ENCODE data around the gene SPEN.
"Not testable (repeated sequence)": the region's sequence is repeated elsewhere in the genome, so short reads cannot be mapped to it uniquely, and the experiment has no call there.

Gene SPEN

DNA sequence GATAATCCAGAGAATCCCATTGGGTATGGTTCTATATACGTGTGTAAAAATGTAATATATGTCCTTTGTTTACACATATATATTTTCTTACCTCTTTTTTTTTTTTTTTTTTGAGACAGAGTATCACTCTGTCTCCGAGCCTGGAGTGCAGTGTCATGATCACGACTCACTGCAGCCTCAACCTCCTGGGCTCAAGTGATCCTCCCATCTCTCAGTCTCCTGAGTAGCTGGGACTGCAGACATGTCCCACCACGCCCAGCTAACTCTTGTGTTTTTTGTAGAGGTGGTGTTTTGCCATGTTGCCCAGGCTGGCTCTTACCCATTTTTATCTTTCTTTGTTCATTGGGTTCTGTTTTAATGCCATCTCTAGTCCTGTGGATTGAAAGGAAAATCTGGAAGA, 68.9 kb downstream of the SPEN start:
- DNase-seq: peak; percentile 48
- in situ Hi-C loops (cut with HindIII; ENCODE audit: low pct_ligation_motif_present, low pct_unique_long_range_greater_than_20kb, low sequenced_read_pairs): no loop called here

GRCh38 chr1:15916916-15917315, 69.4 kb downstream of the SPEN start:
- in situ Hi-C loops (cut with HindIII; ENCODE audit: low pct_ligation_motif_present, low pct_unique_long_range_greater_than_20kb, low sequenced_read_pairs): no loop called here

DNA sequence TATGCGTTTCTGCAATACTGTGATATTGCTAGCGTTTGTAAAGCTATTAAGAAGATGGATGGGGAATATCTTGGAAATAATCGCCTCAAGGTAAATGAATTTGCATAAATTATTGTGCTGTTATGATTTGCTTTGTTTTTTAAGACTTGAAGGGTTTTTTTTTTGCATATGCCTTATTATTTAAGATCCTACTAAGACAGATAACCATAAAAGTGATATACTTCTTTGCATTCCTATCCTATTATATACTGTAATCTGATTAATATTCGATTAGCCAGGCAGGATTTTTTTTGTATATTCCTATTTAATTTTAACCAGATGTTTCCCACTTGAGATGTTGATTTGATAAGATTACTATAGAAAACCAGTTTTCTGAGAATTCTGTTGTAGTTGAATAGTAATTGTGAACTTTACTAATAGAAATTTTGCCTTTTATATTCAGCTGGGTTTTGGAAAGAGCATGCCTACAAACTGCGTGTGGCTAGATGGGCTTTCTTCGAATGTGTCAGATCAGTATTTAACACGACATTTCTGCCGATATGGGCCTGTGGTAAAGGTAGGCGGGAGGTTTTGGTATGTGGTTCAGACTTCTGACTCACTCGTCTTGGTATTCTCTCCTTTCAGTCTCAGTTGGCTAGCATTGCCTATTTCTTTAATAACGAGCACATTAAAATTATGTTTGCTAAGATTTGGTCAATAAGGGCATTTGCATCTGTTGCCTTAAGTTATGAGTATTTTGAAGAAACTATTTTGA, 71.6 kb downstream of the SPEN start:
- DNase-seq: peak; percentile 83
- in situ Hi-C loops (cut with HindIII; ENCODE audit: low pct_ligation_motif_present, low pct_unique_long_range_greater_than_20kb, low sequenced_read_pairs): no loop called here

More at GRCh38 chr1:15916916-15917315, 69.4 kb downstream of the SPEN start:
- DNase-seq: no peak

- no peak for DNase-seq
- in situ Hi-C loops (cut with HindIII; ENCODE audit: low pct_ligation_motif_present, low pct_unique_long_range_greater_than_20kb, low sequenced_read_pairs): no loop called here
Observed at GRCh38 chr1:15923241-15923640, 75.7 kb downstream of the SPEN start.

DNA sequence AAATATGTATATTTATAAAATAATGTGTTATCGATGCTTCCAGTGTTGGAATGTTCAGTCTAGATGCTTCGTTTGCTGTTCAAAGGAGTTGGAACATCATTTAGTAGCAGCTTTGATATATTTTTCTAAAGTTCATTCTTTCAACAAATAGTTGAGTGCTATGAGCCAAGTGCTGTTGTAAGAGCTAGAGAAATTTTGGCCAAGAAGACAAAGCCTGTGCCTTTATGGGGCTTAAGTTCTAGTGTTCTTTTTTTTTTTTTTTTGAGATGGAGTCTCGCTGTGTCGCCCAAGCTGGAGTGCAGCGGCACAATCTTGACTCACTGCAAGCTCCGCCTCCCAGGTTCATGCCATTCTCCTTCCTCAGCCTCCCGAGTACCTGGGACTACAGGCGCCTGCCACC, 78.9 kb downstream of the SPEN start:
- in situ Hi-C loops (cut with HindIII; ENCODE audit: low pct_ligation_motif_present, low pct_unique_long_range_greater_than_20kb, low sequenced_read_pairs); DNase-seq: not testable (repeated sequence)

- in situ Hi-C loops (cut with HindIII; ENCODE audit: low pct_ligation_motif_present, low pct_unique_long_range_greater_than_20kb, low sequenced_read_pairs): no loop called here
- no peak for DNase-seq
Observed at GRCh38 chr1:15928971-15929965, 81.8 kb downstream of the SPEN start.

DNA sequence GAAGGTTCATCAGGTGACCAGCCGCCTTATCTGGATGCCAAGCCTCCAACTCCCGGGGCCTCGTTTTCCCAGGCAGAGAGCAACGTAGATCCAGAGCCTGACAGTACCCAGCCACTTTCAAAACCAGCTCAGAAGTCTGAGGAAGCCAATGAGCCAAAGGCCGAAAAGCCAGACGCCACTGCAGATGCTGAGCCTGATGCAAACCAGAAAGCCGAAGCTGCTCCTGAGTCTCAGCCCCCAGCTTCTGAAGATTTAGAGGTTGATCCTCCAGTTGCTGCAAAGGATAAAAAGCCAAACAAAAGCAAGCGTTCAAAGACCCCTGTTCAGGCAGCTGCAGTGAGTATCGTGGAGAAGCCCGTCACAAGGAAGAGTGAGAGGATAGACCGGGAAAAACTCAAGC, 83.9 kb downstream of the SPEN start:
- no peak for DNase-seq
- in situ Hi-C loops (cut with HindIII; ENCODE audit: low pct_ligation_motif_present, low pct_unique_long_range_greater_than_20kb, low sequenced_read_pairs): no loop called here

- DNase-seq: no peak
- in situ Hi-C loops (cut with HindIII; ENCODE audit: low pct_ligation_motif_present, low pct_unique_long_range_greater_than_20kb, low sequenced_read_pairs): no loop called here
Observed at GRCh38 chr1:15931884-15932283, 84.4 kb downstream of the SPEN start.

DNA sequence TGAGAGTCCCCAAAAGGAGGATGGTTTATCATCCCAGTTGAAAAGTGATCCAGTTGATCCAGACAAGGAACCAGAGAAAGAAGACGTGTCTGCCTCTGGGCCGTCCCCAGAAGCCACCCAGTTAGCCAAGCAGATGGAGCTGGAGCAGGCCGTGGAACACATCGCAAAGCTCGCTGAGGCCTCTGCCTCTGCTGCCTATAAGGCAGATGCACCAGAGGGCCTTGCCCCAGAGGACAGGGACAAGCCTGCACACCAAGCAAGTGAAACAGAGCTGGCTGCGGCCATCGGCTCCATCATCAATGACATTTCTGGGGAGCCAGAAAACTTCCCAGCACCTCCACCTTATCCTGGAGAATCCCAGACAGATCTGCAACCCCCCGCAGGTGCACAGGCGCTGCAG, 85.1 kb downstream of the SPEN start:
- DNase-seq: no peak

DNA sequence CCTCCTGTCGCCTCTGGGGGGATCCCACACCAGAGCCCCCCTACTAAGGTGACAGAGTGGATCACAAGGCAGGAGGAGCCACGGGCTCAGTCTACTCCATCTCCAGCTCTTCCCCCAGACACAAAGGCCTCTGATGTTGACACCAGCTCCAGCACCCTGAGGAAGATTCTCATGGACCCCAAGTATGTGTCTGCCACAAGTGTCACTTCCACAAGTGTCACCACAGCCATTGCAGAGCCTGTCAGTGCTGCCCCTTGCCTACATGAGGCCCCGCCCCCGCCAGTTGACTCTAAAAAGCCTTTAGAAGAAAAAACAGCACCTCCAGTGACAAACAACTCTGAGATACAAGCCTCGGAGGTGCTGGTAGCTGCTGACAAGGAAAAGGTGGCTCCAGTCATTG, 86.2 kb downstream of the SPEN start:
- DNase-seq: no peak
- in situ Hi-C loops (cut with HindIII; ENCODE audit: low pct_ligation_motif_present, low pct_unique_long_range_greater_than_20kb, low sequenced_read_pairs): no loop called here

More for the DNA sequence above, 85.1 kb downstream of the SPEN start:
- in situ Hi-C loops (cut with HindIII; ENCODE audit: low pct_ligation_motif_present, low pct_unique_long_range_greater_than_20kb, low sequenced_read_pairs): no loop called here

GRCh38 chr1:15934211-15935055, 86.9 kb downstream of the SPEN start:
- in situ Hi-C loops (cut with HindIII; ENCODE audit: low pct_ligation_motif_present, low pct_unique_long_range_greater_than_20kb, low sequenced_read_pairs): no loop called here
- no peak for DNase-seq

- in situ Hi-C loops (cut with HindIII; ENCODE audit: low pct_ligation_motif_present, low pct_unique_long_range_greater_than_20kb, low sequenced_read_pairs): no loop called here
- DNase-seq: no peak
Observed at GRCh38 chr1:15935056-15935950, 87.8 kb downstream of the SPEN start.

DNA sequence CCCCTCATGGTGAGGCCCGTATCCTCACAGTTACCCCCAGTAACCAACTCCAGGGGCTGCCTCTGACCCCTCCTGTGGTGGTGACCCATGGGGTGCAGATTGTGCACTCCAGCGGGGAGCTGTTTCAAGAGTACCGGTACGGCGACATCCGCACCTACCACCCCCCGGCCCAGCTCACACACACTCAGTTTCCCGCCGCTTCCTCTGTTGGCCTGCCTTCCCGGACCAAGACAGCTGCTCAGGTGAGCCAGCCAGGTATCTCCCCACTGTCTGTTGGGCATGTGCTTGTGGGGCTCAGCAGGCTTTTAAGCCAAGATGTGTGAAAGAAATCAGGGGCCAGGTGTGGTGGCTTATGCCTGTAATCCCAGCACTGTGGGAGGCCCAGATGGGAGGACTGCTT, 88.5 kb downstream of the SPEN start:
- no peak for DNase-seq
- in situ Hi-C loops (cut with HindIII; ENCODE audit: low pct_ligation_motif_present, low pct_unique_long_range_greater_than_20kb, low sequenced_read_pairs): no loop called here

DNA sequence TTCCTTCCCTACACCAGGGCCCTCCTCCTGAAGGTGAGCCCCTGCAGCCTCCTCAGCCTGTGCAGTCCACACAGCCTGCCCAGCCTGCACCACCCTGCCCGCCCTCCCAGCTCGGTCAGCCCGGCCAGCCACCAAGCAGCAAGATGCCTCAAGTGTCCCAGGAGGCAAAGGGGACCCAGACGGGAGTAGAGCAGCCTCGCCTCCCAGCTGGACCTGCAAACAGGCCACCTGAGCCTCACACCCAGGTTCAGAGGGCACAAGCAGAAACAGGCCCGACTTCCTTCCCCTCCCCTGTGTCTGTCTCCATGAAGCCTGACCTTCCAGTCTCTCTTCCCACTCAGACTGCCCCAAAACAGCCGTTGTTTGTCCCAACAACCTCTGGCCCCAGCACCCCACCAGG, 89.6 kb downstream of the SPEN start:
- DNase-seq: no peak
- in situ Hi-C loops (cut with HindIII; ENCODE audit: low pct_ligation_motif_present, low pct_unique_long_range_greater_than_20kb, low sequenced_read_pairs): no loop called here

DNA sequence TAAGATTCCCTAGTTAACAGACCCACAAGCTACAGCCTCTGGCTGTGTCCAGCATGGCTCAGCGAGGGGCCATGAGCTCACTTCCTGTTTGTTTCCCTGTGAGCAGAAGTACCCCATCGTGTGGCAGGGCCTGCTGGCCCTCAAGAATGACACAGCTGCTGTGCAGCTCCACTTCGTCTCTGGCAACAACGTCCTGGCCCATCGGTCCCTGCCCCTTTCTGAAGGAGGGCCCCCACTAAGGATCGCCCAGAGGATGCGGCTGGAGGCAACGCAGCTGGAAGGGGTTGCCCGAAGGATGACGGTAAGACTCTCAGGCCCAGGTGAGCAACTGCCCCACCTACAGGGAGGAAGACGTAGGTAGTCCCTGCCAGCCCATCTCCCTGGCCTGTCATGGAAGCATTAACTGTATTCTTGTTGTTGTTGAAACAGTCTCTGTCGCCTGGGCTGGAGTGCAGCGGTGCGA, 90.2 kb downstream of the SPEN start:
- in situ Hi-C loops (cut with HindIII; ENCODE audit: low pct_ligation_motif_present, low pct_unique_long_range_greater_than_20kb, low sequenced_read_pairs): no loop called here
- no peak for DNase-seq

- no peak for DNase-seq
- in situ Hi-C loops (cut with HindIII; ENCODE audit: low pct_ligation_motif_present, low pct_unique_long_range_greater_than_20kb, low sequenced_read_pairs): no loop called here
Observed at GRCh38 chr1:15938628-15939161, 91.2 kb downstream of the SPEN start.
